HG03280 (cell line): ENCODE data around the gene RMDN2.
"Not testable (repeated sequence)": the region's sequence is repeated elsewhere in the genome, so short reads cannot be mapped to it uniquely, and the experiment has no call there.

ENCODE experiments used
- ATAC-seq: cut with Tn5 transposase; IDR thresholded peaks from one replicate; pipeline ENCODE4 v1.9.1; 2021; ENCODE audit warnings: mild to moderate bottlenecking, moderate library complexity; ENCODE audit not compliant: unreplicated experiment

RMDN2 gene

GRCh38 chr2:37984589-37984988 is 59.5 kb downstream of the RMDN2 start:
- no peak for ATAC-seq

DNA sequence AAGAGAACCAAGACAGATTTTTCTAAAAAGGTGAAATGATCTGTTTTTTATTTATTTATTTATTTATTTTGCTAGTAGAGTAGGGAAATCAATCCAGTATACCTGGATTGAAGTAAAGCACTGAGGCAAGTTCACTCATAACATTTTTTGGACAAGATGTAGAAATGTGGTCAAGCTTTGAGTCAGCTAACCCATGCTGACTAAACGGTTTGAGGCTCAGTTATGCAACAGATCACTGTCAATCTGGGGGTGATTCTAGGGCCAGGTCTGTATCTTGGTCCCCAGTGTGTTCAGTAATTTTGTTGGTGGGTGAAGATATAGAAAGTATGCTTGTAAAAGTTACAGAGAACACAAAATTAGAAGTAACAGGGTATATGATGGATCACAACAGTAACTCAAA is 60.2 kb downstream of the RMDN2 start:
- ATAC-seq, result no peak

DNA sequence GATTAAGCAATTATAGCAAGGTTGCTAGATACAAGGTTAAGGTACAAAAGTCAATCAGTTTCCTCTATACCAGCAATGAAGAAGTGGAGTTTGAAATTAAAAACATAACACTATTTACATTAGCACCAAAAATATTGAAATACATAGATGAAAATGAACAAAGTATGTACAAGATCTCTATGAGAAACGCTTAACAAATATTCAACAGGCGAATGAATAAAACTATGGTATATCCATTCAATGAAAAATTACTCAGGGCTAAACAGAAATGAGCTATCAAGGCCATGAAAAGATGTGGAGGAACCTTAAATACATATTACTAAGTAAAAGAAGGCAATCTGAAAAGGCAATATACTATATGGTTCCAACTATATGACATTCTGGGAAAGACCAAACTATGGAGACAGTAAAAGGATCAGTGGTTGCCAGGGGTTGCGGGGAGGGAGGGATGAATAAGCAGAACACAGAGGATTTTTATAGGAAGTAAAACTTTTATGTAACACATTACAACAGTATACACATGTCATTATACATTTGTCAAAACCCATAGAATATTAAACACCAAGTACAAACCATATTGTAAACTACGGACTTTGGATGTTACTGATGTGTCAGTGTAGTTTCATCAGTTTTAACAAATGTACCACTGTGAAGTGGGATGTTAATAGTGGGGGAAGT is 62.1 kb downstream of the RMDN2 start:
- no peak for ATAC-seq

DNA sequence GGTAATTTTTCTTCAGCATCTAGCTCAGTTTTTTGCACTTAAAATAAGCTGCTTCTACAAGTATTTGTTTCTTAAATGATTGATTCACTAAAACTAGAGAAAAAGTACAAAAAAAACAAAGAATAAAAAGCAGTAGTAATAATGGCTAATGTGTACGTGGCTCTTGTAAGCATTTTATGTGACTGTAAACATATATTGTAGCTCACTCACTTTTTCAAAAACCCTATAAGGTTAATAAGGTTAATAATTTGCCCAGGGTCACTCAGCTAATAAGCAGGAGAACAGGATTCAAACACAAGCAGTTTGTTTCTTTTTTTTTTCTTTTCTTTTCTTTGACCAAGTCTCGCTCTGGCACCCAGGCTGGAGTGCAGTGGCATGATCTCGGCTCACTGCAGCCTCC is 67.5 kb downstream of the RMDN2 start:
- no peak for ATAC-seq

DNA sequence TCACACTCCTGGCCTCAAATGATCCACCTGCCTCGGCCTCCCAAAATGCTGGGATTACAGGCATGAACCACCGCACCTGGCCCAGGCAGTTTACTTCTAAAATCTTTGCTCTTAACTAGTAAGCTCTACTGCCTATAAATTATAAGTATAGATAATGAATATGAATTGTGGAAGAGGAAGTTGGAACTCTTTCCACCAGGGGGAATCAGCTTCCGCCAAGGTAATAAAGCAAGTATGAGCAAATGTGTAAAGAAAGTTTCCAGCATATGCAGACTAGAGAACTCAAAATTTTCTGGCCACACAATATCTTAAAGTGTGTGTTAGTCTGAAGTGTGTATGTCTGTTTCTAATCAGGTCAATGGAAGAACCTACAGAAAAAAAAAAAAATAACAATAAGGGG is 68.1 kb downstream of the RMDN2 start:
- ATAC-seq, result no peak

DNA sequence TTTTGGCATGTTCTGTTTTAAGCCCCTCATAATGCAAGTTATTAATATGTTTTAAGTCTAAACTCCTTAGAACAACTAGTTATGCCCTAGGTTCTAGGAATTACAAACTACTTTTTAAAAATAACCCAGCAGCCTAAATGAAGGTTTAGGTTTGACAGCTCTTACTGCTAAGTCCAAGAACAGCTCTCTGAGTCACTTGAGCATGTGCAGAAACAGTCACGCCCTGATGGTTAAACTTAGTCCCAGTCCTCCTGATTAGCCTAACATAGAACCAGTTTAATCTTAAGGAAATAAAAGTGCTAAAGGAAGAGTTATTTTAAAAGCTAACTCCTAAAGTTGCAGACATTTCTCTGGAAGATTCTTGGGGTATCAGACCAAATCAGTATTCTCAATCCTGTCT is 72.5 kb downstream of the RMDN2 start:
- no peak for ATAC-seq

GRCh38 chr2:38000485-38001222 is 75.6 kb downstream of the RMDN2 start:
- no peak for ATAC-seq

DNA sequence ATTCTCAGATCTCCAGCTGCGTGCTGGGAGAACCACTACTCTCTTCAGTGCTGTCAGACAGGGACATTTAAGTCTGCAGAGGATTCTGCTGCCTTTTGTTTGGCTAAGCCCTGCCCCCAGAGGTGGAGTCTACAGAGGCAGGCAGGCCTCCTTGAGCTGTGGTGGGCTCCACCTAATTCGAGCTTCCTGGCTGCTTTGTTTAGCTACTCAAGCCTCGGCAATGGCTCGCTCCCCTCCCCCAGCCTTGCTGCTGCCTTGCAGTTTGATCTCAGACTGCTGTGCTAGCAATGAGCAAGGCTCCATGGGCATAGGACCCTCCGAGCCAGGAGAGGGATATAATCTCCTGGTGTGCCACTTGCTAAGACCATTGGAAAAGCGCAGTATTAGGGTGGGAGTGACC is 85.1 kb downstream of the RMDN2 start:
- ATAC-seq, result not testable (repeated sequence)

- no peak for ATAC-seq
These were observed 85.9 kb downstream of the RMDN2 start for GRCh38 chr2:38010995-38011394.

DNA sequence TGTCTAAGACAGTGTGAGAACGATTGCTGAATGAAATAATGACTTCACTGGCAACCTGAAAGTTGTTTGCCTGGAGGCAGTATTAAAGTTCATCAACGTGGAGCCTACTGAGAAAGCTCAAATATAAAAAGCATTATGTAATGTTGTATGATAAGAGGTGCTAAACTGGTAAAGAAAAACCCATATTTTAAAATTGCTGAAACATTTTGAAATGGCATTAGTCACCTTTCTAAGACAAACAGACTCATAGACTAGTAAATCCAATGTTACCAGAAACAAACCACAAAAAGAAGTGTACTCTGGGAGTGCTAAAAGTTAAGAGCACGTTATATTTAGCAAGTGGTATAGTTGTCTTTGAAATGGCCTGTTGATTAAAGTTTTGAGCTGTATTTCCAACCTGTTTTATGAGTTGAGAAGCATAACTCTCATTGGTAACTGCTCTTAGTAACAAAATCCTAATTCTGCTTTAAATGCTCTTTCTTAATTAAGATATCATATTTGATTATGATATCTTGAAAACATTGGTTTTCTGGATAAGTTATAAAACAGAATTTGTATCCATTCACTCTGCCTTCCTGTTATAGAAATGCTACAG is 88.2 kb downstream of the RMDN2 start:
- ATAC-seq, result no peak

DNA sequence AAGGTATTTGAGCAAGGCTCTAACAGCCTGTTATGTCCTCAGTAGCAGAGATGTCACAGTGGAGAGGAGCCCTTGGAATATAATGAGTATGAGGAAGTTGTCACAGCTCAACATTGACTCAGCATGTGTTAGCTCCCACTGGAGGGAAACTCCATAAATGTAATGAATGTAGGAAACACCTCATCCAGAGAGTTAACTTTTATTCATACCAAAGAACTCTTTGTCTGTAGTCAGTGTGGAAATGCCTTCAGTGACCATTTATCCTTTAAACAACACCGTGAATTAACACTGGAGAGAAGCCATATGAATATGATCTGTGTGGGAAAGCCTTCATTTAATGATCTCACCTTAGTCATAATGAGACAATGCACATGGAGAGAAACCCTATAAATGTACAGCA is 91.1 kb downstream of the RMDN2 start:
- no peak for ATAC-seq

DNA sequence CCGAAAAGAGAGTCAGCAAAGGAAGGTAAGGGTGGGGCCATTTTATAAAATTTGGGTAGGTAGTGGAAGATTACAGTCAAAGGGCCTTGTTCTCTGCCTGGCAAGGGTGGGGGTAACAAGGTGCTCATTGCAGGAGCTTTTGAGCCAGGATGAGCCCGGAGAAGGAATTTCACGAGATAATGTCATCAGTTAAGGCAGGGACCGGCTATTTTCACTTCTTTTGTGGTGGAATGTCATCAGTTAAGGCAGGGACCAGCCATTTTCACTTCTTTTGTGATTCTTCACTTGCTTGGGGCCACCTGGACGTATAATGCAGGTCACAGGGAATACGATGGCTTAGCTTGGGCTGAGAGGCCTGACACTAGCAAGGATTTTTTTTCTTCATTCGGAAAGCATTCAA is 92.7 kb downstream of the RMDN2 start:
- ATAC-seq, result no peak

- not testable (repeated sequence) for ATAC-seq
These were observed 95.4 kb downstream of the RMDN2 start for GRCh38 chr2:38020359-38021069.

GRCh38 chr2:38021589-38021988 is 96.5 kb downstream of the RMDN2 start:
- ATAC-seq, result no peak

- ATAC-seq, result no peak
These were observed 101.8 kb downstream of the RMDN2 start for GRCh38 chr2:38026846-38027245.

GRCh38 chr2:38028829-38029228 is 103.7 kb downstream of the RMDN2 start:
- ATAC-seq, result no peak

DNA sequence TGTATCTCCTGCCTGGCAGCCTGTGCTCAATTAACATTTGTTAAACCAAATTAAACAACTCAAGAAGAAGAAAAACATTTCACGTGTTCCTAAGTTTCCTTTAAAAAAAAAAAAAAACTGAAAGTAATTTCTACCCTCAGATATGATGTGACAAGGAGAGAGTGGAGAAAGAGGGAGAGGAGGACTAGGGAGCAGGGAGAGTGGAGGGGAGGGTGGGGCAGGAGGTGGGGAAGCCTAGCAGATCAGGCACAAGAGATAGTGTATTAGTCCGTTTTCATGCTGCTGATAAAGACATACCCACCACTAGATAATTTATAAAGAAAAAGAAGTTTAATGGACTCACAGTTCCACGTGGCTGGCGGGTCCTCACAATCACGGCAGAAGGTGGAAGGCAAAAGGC is 104.4 kb downstream of the RMDN2 start:
- ATAC-seq, result no peak

- no peak for ATAC-seq
These were observed 105.7 kb downstream of the RMDN2 start for GRCh38 chr2:38030635-38031355.

- no peak for ATAC-seq
These were observed 107.9 kb downstream of the RMDN2 start for GRCh38 chr2:38032946-38033345.

- no peak for ATAC-seq
These were observed 108.6 kb downstream of the RMDN2 start for GRCh38 chr2:38033646-38034045.

GRCh38 chr2:38035968-38036367 is 110.9 kb downstream of the RMDN2 start:
- no peak for ATAC-seq
